GM23248 (cell line): Measurements from ENCODE around the gene PIBF1. TPM values are rescaled to one million over a fixed set of nuclear protein-coding genes. Genes with fewer than 3 reads are reported as not detected.
"Not testable (repeated sequence)": the region's sequence is repeated elsewhere in the genome, so short reads cannot be mapped to it uniquely, and the experiment has no call there.

Source experiments
- DNase-seq: peaks from one replicate; pipeline ENCODE4 v3.0.0-alpha.2; 2015
- H2AFZ ChIP-seq: fragments of 200-600 bp; sonication (generic); 2 replicates; pipeline ENCODE4 v1.6.1; 2016; ENCODE audit warnings: antibody characterized with exemption
- H3F3A ChIP-seq: fragments of 200-600 bp; sonication (generic); 2 replicates; pipeline ENCODE4 v1.6.1; 2016; ENCODE audit warnings: mild to moderate bottlenecking, antibody characterized with exemption, mixed run types; ENCODE audit not compliant: insufficient read depth
- H3K27ac ChIP-seq: fragments of 200-600 bp; sonication (generic); 2 replicates; pipeline ENCODE4 v1.5.1; 2016; ENCODE audit warnings: mild to moderate bottlenecking
- H3K27me3 ChIP-seq: fragments of 200-600 bp; sonication (generic); replicated peaks from 2 replicates; pipeline ENCODE4 v1.6.1; 2016; ENCODE audit warnings: mild to moderate bottlenecking; ENCODE audit not compliant: insufficient read depth
- H3K36me3 ChIP-seq: fragments of 200-600 bp; sonication (generic); 2 replicates; pipeline ENCODE4 v1.6.1; 2016; ENCODE audit warnings: low read depth, mild to moderate bottlenecking
- H3K4me1 ChIP-seq: fragments of 200-600 bp; sonication (generic); 2 replicates; pipeline ENCODE4 v1.6.1; 2016; ENCODE audit warnings: mild to moderate bottlenecking; ENCODE audit not compliant: insufficient read depth
- H3K4me2 ChIP-seq: fragments of 200-600 bp; sonication (generic); one replicate; pipeline ENCODE4 v1.6.1; 2016; ENCODE audit warnings: mild to moderate bottlenecking; ENCODE audit not compliant: unreplicated experiment
- H3K4me3 ChIP-seq: fragments of 200-600 bp; sonication (generic); 2 replicates; pipeline ENCODE4 v1.5.1; 2016; ENCODE audit warnings: mild to moderate bottlenecking
- H3K79me2 ChIP-seq: fragments of 200-600 bp; sonication (generic); 2 replicates; pipeline ENCODE4 v1.6.1; 2016; ENCODE audit warnings: mild to moderate bottlenecking; ENCODE audit not compliant: insufficient read depth
- H3K9ac ChIP-seq: fragments of 200-600 bp; sonication (generic); 2 replicates; pipeline ENCODE4 v1.6.1; 2016; ENCODE audit warnings: mild to moderate bottlenecking
- H3K9me2 ChIP-seq: fragments of 200-600 bp; sonication (generic); 2 replicates; pipeline ENCODE4 v1.6.1; 2016; ENCODE audit warnings: mixed run types, mild to moderate bottlenecking, moderate library complexity; ENCODE audit not compliant: insufficient read depth
- H3K9me3 ChIP-seq: fragments of 200-600 bp; sonication (generic); one replicate; pipeline ENCODE4 v1.6.1; 2017; ENCODE audit warnings: low read depth
- H4K20me1 ChIP-seq: fragments of 200-600 bp; sonication (generic); 2 replicates; pipeline ENCODE4 v1.6.0; 2016; ENCODE audit not compliant: insufficient read depth
- EZH2 ChIP-seq: fragments of 200-600 bp; sonication (generic); IDR thresholded peaks from 2 replicates; pipeline ENCODE4 v1.6.1; 2018; ENCODE audit warnings: antibody characterized with exemption, mild to moderate bottlenecking; ENCODE audit not compliant: insufficient read depth, poor library complexity, severe bottlenecking
- EZH2phosphoT487 ChIP-seq: fragments of 200-600 bp; sonication (generic); IDR thresholded peaks from 2 replicates; pipeline ENCODE4 v1.6.1; 2018; ENCODE audit warnings: antibody characterized with exemption, moderate library complexity, mild to moderate bottlenecking, low read depth; ENCODE audit not compliant: insufficient read depth
- WGBS, 2 experiments: methylation state at CpG; one replicate each; pipeline ENCODE4 v1.1.6; 2015 to 2017; ENCODE audit warnings: low lambda C conversion rate in 2 of 2, low coverage in 1 of 2; ENCODE audit errors: missing lambda C conversion rate in 2 of 2; 5-methylcytosine and 5-hydroxymethylcytosine counted together
- in situ Hi-C: fragments of 300-500 bp; cut with MboI; formaldehyde crosslinking; loops from 2 replicates; pipeline ENCODE4 v1.15.0; 2020
- polyA plus RNA-seq: library from polyadenylated mRNA; unstranded; fragments of >200 nt; fragmentation: Nextera tagmentation; extraction: Ambion mirVana; gene quantifications from 2 replicates; pipeline ENCODE4 v1.2.1, GENCODE V29; 2016
- total RNA-seq: library from RNA; depleted of rRNA; stranded (reverse); fragments of >200 nt; shearing (Covaris generic); gene quantifications from 2 replicates; pipeline ENCODE4 v1.2.3, GENCODE V29; 2014

Gene PIBF1
- total and polyA plus RNA-seq, 2 experiments from 2014 or later = 15.2 to 17.0 TPM

- H2AFZ ChIP-seq = no peak overlapping the region
- no peak overlapping the region for H3K4me2 ChIP-seq
- no peaks in the 10 kb centered on the region for H3K9me3 ChIP-seq
- no peaks in the 10 kb centered on the region for H4K20me1 ChIP-seq
- H3K4me1 ChIP-seq = no peaks in the 10 kb centered on the region
- no peaks in the 10 kb centered on the region for H3K36me3 ChIP-seq
- no peak overlapping the region for H3K4me3 ChIP-seq
- no peak overlapping the region for H3K9ac ChIP-seq
- no peaks in the 10 kb centered on the region for H3K27me3 ChIP-seq
- peak; percentile 6 for DNase-seq
- H3K79me2 ChIP-seq = no peaks in the 10 kb centered on the region
- H3K27ac ChIP-seq = no peak overlapping the region
- H3F3A ChIP-seq = no peaks in the 10 kb centered on the region
- H3K9me2 ChIP-seq = no peaks in the 10 kb centered on the region
- in situ Hi-C loops = no loop called here
- WGBS, 2 experiments = 69% methylated on average over 2 of the region's 2 CpGs
- TF ChIP-seq EZH2 (no peak), EZH2phosphoT487 (no peak)
Measured at GRCh38 chr13:73039201-73040108, 257.5 kb downstream of the PIBF1 start.

DNA sequence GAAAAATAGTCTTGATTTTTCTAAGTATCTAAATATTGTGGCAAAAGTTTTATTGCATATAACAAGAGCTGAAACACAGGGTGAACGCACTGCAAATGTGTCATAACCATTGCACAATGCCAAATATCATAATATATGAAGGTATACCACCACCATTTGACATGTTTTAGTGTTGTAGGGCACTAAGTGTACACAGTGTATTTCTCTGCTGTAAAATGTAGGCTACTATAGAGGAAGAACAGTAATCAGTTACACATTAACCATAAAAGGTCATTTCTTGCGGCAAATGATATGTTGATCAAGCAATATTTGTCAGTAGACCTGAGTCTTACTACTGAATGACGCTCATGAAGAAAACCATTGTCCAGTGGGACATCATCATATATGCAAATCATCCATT lies 258.6 kb downstream of the PIBF1 start:
- Histone ChIP-seq H2AFZ (no peak overlapping the region), H3K4me2 (no peak overlapping the region), H3K4me1 (no peaks in the 10 kb centered on the region), H3K27ac (no peak overlapping the region), H3K9me3 (no peaks in the 10 kb centered on the region), H4K20me1 (no peaks in the 10 kb centered on the region), H3K79me2 (no peaks in the 10 kb centered on the region), H3K9ac (no peak overlapping the region), H3K4me3 (no peak overlapping the region), H3K36me3 (no peaks in the 10 kb centered on the region), H3K9me2 (no peaks in the 10 kb centered on the region), H3K27me3 (no peaks in the 10 kb centered on the region), H3F3A (no peaks in the 10 kb centered on the region)
- TF ChIP-seq EZH2phosphoT487 (no peak), EZH2 (no peak)
- in situ Hi-C loops = no loop called here
- DNase-seq = no peak
- 86 to 89% methylated on average over 3 of the region's 3 CpGs for WGBS, 2 experiments

DNA sequence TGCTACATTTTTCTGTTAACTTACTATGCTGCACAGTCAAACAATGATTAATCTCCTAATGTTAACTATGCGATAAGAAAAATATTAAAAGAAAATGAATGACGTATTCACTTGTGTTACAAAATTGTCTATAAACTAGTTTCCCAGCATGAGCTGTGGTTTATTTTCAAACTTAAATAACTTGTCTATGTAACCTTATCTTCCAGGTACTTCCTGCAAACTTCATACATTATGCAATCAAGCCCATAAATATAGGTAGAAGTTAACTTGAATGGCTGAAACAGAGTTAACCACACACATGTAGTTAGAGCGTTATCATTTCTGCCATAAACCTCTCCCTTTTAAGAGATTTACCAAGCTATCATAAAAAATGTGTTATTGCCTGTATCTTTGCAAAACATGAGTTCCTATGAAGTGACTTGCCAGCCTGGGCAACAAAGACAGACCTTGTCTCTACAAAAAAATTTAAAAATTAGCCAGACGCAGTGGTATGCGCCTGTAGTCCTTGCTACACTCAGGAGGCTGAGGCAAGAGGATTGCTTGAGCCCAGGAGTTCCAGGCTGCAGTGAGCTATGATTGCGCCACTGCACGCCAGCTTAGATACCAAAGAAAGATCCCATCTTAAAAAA lies 259.1 kb downstream of the PIBF1 start:
- no peaks in the 10 kb centered on the region for H3K36me3 ChIP-seq
- H2AFZ ChIP-seq = no peak overlapping the region
- in situ Hi-C loops = no loop called here
- no peak overlapping the region for H3K27ac ChIP-seq
- H3K27me3 ChIP-seq = no peaks in the 10 kb centered on the region
- no peaks in the 10 kb centered on the region for H3K9me3 ChIP-seq
- no peak for DNase-seq
- no peaks in the 10 kb centered on the region for H4K20me1 ChIP-seq
- WGBS, 2 experiments = 93 to 94% methylated on average over 7 of the region's 7 CpGs
- no peaks in the 10 kb centered on the region for H3K9me2 ChIP-seq
- H3K4me1 ChIP-seq = no peaks in the 10 kb centered on the region
- no peak overlapping the region for H3K9ac ChIP-seq
- TF ChIP-seq EZH2 = no peak
- no peak overlapping the region for H3K4me2 ChIP-seq
- no peaks in the 10 kb centered on the region for H3K79me2 ChIP-seq
- no peaks in the 10 kb centered on the region for H3F3A ChIP-seq
- H3K4me3 ChIP-seq = no peak overlapping the region

GRCh38 chr13:73045031-73045430 lies 263.1 kb downstream of the PIBF1 start:
- H2AFZ ChIP-seq = no peak overlapping the region
- no peak overlapping the region for H3K4me2 ChIP-seq
- no peak overlapping the region for H3K4me3 ChIP-seq
- no peaks in the 10 kb centered on the region for H3K9me3 ChIP-seq
- no peaks in the 10 kb centered on the region for H3F3A ChIP-seq
- no peaks in the 10 kb centered on the region for H3K4me1 ChIP-seq
- H3K9ac ChIP-seq = no peak overlapping the region
- no peaks in the 10 kb centered on the region for H3K9me2 ChIP-seq
- no peak for TF ChIP-seq EZH2phosphoT487
- no peak for TF ChIP-seq EZH2
- H3K27ac ChIP-seq = no peak overlapping the region
- H3K27me3 ChIP-seq = no peaks in the 10 kb centered on the region
- in situ Hi-C loops = no loop called here
- 94 to 97% methylated on average over 6 of the region's 6 CpGs for WGBS, 2 experiments
- H3K36me3 ChIP-seq = no peaks in the 10 kb centered on the region
- no peaks in the 10 kb centered on the region for H3K79me2 ChIP-seq
- no peak for DNase-seq
- no peaks in the 10 kb centered on the region for H4K20me1 ChIP-seq

GRCh38 chr13:73048615-73049014 lies 266.7 kb downstream of the PIBF1 start:
- in situ Hi-C loops, H3K27me3 ChIP-seq, H4K20me1 ChIP-seq, H2AFZ ChIP-seq, H3K4me2 ChIP-seq, H3K4me3 ChIP-seq, H3K79me2 ChIP-seq, H3K36me3 ChIP-seq, DNase-seq, H3K27ac ChIP-seq, H3K9me2 ChIP-seq, H3K4me1 ChIP-seq, H3K9ac ChIP-seq, H3K9me3 ChIP-seq, H3F3A ChIP-seq: not testable (repeated sequence)
- 65 to 70% methylated on average over 2 of the region's 2 CpGs for WGBS, 2 experiments
